CD4-positive, alpha-beta T cell treated with Interferon gamma for 1 hour (primary cell): ENCODE measurements around the gene SLBP.

Source experiments
- DNase-seq: peaks from one replicate; pipeline ENCODE4 v3.0.0-alpha.2; 2020

Gene SLBP

GRCh38 chr4:1712216-1713002, at the start of gene SLBP:
Gene SLBP, minus strand, starts transcription at chr4:1712319. Its CDS starts 131 bp downstream, at chr4:1712188.
- peak; percentile 98 for DNase-seq

- no peak for DNase-seq
These were observed 49.1 kb upstream of the SLBP start for GRCh38 chr4:1761130-1761689.

- no peak for DNase-seq
These were observed 48.5 kb upstream of the SLBP start for GRCh38 chr4:1760521-1761071.

- no peak for DNase-seq
These were observed 47.7 kb upstream of the SLBP start for GRCh38 chr4:1759818-1760223.

GRCh38 chr4:1759170-1759817, 47.2 kb upstream of the SLBP start:
- no peak for DNase-seq

- no peak for DNase-seq
These were observed 46.4 kb upstream of the SLBP start for GRCh38 chr4:1758306-1759121.

- DNase-seq, result no peak
These were observed 45.7 kb upstream of the SLBP start for GRCh38 chr4:1757836-1758235.

GRCh38 chr4:1756893-1757779, 45.0 kb upstream of the SLBP start:
- DNase-seq, result no peak

GRCh38 chr4:1756079-1756478, 44.0 kb upstream of the SLBP start:
- DNase-seq, result no peak

- no peak for DNase-seq
These were observed 43.2 kb upstream of the SLBP start for GRCh38 chr4:1755297-1755696.

GRCh38 chr4:1754336-1754735, 42.2 kb upstream of the SLBP start:
- no peak for DNase-seq

GRCh38 chr4:1753697-1754311, 41.7 kb upstream of the SLBP start:
- DNase-seq, result no peak

GRCh38 chr4:1753294-1753696, 41.2 kb upstream of the SLBP start:
- DNase-seq, result no peak

- peak; percentile 13 for DNase-seq
These were observed 40.3 kb upstream of the SLBP start for GRCh38 chr4:1752284-1753041.

- DNase-seq, result no peak
These were observed 39.8 kb upstream of the SLBP start for GRCh38 chr4:1751919-1752283.

- no peak for DNase-seq
These were observed 39.2 kb upstream of the SLBP start for GRCh38 chr4:1751155-1751918.

- DNase-seq, result no peak
These were observed 38.4 kb upstream of the SLBP start for GRCh38 chr4:1750381-1751154.

- no peak for DNase-seq
These were observed 37.7 kb upstream of the SLBP start for GRCh38 chr4:1749826-1750225.

- no peak for DNase-seq
These were observed 37.3 kb upstream of the SLBP start for GRCh38 chr4:1749370-1749769.
